RWPE2 (cell line): Measurements from ENCODE around the gene ARPC3.
"Not testable (repeated sequence)": the region's sequence is repeated elsewhere in the genome, so short reads cannot be mapped to it uniquely, and the experiment has no call there.

Experiments used
- ATAC-seq: fragments of 200-7000 bp; cut with Tn5 transposase; 3 replicates; pipeline ENCODE4 v1.9.1; 2021; ENCODE audit warnings: low read depth
- DNase-seq: peaks from one replicate; pipeline ENCODE4 v3.0.0-alpha.2; 2020; ENCODE audit warnings: low spot score
- H3K27ac ChIP-seq: fragments of 450-650 bp; 2 replicates; pipeline ENCODE4 v1.5.1; 2017; ENCODE audit warnings: mild to moderate bottlenecking; ENCODE audit not compliant: poor library complexity, severe bottlenecking
- H3K27me3 ChIP-seq: fragments of 250-450 bp; sonication (Bioruptor Pico); 2 replicates; pipeline ENCODE4 v1.5.1; 2021; ENCODE audit warnings: mild to moderate bottlenecking, moderate library complexity; ENCODE audit not compliant: insufficient read depth, poor library complexity, severe bottlenecking
- H3K36me3 ChIP-seq: fragments of 250-450 bp; sonication (Bioruptor Pico); 2 replicates; pipeline ENCODE4 v1.5.1; 2020; ENCODE audit warnings: low read depth, mild to moderate bottlenecking, moderate library complexity
- H3K4me1 ChIP-seq: fragments of 250-450 bp; sonication (Bioruptor Pico); 2 replicates; pipeline ENCODE4 v1.5.1; 2021; ENCODE audit warnings: mild to moderate bottlenecking, moderate library complexity; ENCODE audit not compliant: insufficient read depth, poor library complexity, severe bottlenecking
- H3K4me3 ChIP-seq: fragments of 250-450 bp; sonication (Bioruptor Pico); 2 replicates; pipeline ENCODE4 v1.5.1; 2021; ENCODE audit warnings: mild to moderate bottlenecking, moderate library complexity; ENCODE audit not compliant: severe bottlenecking
- H3K9me3 ChIP-seq: fragments of 250-450 bp; sonication (Bioruptor Pico); 2 replicates; pipeline ENCODE4 v1.5.1; 2021; ENCODE audit warnings: mild to moderate bottlenecking, moderate library complexity; ENCODE audit not compliant: severe bottlenecking
- TF ChIP-seq, protein P1 (sequence below): fragments of 450-650 bp; IDR thresholded peaks from one replicate; pipeline ENCODE4 v1.5.1; 2017; ENCODE audit warnings: mild to moderate bottlenecking, moderate library complexity; ENCODE audit not compliant: poor library complexity, severe bottlenecking

The ARPC3 gene

DNA sequence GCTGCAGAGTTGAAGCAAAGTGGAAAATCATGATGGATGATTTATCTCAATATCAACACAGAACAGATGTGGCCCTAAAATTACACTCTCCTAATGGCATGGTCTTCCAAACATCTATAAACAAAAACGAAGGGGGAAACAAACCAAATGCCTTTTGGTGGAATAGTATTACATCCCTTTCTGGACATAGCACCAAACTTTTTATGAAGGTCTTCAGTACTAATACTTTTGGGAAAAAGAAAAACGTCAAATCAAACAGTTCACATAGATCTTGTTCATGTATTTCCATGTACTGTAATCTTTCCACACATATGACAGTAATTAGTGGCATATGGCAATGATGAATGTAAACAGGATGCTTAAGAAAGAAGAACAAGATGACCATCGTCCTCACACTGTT, 23.7 kb downstream of the ARPC3 start:
- Histone ChIP-seq H3K4me3 (no peak overlapping the region), H3K4me1 (no peaks in the 10 kb centered on the region), H3K27ac (no peak overlapping the region), H3K36me3 (no peaks in the 10 kb centered on the region), H3K9me3 (no peaks in the 10 kb centered on the region), H3K27me3 (no peaks in the 10 kb centered on the region)
- TF ChIP-seq, protein P1, sequence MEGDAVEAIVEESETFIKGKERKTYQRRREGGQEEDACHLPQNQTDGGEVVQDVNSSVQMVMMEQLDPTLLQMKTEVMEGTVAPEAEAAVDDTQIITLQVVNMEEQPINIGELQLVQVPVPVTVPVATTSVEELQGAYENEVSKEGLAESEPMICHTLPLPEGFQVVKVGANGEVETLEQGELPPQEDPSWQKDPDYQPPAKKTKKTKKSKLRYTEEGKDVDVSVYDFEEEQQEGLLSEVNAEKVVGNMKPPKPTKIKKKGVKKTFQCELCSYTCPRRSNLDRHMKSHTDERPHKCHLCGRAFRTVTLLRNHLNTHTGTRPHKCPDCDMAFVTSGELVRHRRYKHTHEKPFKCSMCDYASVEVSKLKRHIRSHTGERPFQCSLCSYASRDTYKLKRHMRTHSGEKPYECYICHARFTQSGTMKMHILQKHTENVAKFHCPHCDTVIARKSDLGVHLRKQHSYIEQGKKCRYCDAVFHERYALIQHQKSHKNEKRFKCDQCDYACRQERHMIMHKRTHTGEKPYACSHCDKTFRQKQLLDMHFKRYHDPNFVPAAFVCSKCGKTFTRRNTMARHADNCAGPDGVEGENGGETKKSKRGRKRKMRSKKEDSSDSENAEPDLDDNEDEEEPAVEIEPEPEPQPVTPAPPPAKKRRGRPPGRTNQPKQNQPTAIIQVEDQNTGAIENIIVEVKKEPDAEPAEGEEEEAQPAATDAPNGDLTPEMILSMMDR, result no peak
- DNase-seq (no peak), ATAC-seq (no peak)

DNA sequence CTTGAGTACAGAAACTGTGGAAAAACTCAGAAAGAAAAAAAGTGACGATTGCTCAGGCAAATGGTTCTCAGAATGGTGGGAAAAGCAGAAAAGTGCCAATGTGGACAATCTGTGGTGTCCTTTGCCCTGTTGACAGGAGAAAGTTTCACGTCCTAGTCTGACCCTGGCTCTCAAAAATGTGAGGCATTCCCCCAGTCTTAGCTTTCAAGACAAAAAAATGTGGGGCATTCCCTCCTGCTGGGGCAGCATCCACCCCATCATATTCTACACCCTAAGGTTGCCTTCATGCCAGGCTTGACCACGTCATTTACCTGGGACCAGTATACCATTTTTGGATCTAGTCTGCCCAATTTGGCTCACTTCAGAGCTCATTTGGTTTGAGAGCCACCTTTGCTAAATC, 25.9 kb downstream of the ARPC3 start:
- DNase-seq, result no peak
- H3K4me3 ChIP-seq, result no peak overlapping the region
- H3K9me3 ChIP-seq, result no peaks in the 10 kb centered on the region
- no peaks in the 10 kb centered on the region for H3K27me3 ChIP-seq
- H3K4me1 ChIP-seq, result no peaks in the 10 kb centered on the region
- TF ChIP-seq, protein P1, result no peak
- no peak overlapping the region for H3K27ac ChIP-seq
- no peaks in the 10 kb centered on the region for H3K36me3 ChIP-seq
- no peak for ATAC-seq

DNA sequence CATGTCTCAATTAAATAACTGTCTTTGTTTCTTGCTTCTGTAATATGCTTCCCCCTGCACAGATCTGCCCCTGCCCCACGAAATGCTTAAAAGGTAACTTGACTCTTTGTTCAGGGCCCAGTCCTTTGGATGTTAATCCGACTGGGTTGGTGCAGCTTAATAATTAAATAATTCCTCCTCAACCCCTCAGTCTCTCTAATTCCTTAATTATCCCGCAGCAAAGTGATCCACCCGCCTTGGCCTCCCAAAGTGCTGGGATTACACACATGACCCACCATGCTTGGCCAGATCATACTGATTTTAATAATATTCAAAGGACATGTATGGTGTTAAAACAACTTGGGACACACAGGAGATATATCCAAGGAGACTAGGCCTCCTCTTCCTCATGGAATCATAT, 28.4 kb downstream of the ARPC3 start:
- Histone ChIP-seq H3K9me3 (no peaks in the 10 kb centered on the region), H3K36me3 (no peaks in the 10 kb centered on the region), H3K27ac (no peak overlapping the region), H3K4me1 (no peaks in the 10 kb centered on the region), H3K4me3 (no peak overlapping the region), H3K27me3 (no peaks in the 10 kb centered on the region)
- TF ChIP-seq, protein P1, result no peak
- DNase-seq (no peak), ATAC-seq (no peak)

DNA sequence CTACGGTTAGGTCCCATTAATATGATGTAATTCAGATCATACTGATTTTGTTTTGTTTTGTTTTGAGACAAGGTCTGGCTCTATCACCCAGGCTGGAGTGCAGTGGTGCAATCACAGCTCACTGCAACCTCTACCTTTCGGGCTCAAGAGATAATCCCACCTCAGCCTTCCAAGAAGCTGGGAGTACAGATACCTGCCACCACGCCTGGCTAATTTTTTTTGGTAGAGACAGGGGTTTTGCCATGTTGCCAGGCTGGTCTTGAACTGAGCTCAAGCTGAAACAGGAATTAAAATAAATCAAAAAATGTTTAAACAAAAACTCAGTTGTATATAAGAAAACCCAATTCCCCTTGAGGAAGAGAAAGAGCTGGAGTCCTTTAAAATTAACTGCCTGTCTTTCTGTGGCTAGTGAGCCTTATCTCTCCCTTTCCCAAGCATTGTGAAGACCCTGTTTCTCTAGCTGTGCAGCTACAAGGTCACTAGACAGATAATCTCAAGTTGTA, 28.9 kb downstream of the ARPC3 start:
- Histone ChIP-seq H3K27me3 (no peaks in the 10 kb centered on the region), H3K27ac (no peak overlapping the region), H3K9me3 (no peaks in the 10 kb centered on the region), H3K4me3 (no peak overlapping the region), H3K4me1 (no peaks in the 10 kb centered on the region), H3K36me3 (no peaks in the 10 kb centered on the region)
- TF ChIP-seq, protein P1, result no peak
- ATAC-seq (no peak), DNase-seq (no peak)

DNA sequence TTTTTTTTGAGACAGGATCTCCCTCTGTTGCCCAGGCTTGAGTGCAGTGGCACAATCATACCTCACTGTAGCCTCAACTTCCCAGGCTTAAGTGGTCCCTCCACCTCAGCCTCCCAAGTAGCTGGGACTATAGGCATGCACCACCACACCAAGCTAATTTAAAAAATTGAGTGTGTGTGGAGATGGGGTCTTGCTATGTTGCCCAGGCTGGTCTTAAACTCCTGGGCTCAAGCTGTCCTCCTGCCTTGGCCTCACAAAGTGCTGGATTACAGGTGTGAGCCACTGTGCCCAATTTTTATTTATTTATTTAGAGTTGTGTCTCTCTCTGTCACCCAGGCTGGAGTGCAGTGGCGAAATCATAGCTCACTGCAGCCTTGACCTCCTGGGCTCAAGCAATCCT, 29.5 kb downstream of the ARPC3 start:
- not testable (repeated sequence) for H3K36me3 ChIP-seq, ATAC-seq, H3K9me3 ChIP-seq, H3K27me3 ChIP-seq, H3K27ac ChIP-seq, H3K4me1 ChIP-seq, DNase-seq, H3K4me3 ChIP-seq

DNA sequence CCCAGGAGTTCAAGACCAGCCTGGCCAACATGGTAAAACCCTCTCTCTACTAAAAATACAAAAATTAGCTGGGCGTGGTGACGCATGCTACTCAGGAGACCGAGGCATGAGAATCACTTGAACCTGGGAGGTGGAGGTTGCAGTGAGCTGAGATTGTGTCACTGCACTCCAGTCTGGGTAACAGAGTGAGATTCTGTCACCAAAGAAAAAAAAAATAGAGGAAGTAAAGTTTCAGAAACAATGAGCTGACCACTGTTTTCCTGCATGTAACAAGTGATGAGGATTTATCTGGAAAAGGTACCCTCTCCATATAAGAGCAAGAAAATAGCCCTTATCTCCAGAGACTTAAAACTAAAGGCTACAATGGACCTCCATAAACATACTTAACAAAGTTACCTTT, 33.0 kb downstream of the ARPC3 start:
- H3K27me3 ChIP-seq, H3K4me1 ChIP-seq, ATAC-seq, H3K36me3 ChIP-seq, H3K9me3 ChIP-seq, H3K27ac ChIP-seq, H3K4me3 ChIP-seq, DNase-seq: not testable (repeated sequence)

DNA sequence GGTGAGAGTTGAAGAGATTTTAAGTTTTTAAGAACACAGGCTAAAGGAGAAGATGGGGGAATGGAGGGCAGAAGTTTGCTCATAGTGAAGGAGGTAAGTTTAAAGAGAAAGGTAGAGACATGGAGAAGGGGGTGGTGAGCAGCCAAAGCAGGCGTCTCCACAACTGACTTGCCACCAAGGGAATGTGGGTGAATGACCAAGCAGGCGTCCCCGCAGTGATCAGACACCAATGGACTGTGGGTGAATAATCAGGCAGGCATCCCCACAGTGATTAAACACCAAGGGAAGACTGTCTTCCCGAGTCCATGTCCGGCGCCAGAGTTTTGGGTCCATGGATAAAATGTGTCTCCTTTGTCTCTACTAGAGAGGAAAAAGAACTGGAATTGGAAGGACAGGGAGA, 40.1 kb downstream of the ARPC3 start:
- not testable (repeated sequence) for H3K9me3 ChIP-seq, H3K4me1 ChIP-seq, ATAC-seq, H3K27ac ChIP-seq, H3K27me3 ChIP-seq, H3K36me3 ChIP-seq, H3K4me3 ChIP-seq, DNase-seq

DNA sequence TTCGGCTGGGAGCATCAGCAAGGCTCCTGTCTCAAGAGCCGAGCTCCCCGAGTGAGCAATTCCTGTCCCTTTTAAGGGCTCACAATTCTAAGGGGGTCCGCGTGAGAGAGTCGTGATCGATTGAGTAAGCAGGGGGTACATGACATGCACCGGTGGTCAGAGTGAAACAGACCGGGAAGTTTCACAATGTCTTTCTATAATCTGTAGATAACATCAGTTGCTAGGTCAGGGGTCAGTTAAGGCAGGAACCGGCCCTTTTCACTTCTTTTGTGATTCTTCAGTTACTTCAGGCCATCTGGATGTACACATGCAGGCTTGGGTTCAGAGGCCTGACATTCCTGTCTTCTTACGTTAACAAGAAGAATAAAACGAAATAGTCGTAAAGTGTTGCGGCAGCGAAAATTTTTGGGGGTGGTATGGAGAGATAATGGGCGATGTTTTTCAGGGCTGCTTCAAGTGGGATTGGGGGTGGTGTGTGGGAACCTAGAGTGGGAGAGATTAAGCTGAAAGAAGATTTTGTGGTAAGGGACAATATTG, 44.9 kb downstream of the ARPC3 start:
- peaks cover 13% of the 10 kb centered on the region for H3K36me3 ChIP-seq
- DNase-seq, H3K9me3 ChIP-seq, H3K27me3 ChIP-seq, H3K27ac ChIP-seq, H3K4me1 ChIP-seq, ATAC-seq, H3K4me3 ChIP-seq: not testable (repeated sequence)
